Tibial nerve (tissue), 4 donors: Measurements from ENCODE around the gene IGF2BP3. TPM values are rescaled to one million over a fixed set of nuclear protein-coding genes. Genes with fewer than 3 reads are reported as not detected.
A peak's percentile ranks its signal among the peaks of the same experiment; 100 is the strongest.
"Not testable (repeated sequence)": the region's sequence is repeated elsewhere in the genome, so short reads cannot be mapped to it uniquely, and the experiment has no call there.

ENCODE experiments used
- DNase-seq, 2 donors: peaks; one replicate each; pipeline ENCODE4 v3.0.0-alpha.2; 2019; ENCODE audit warnings: low spot score in 2 of 2
- H3K27ac ChIP-seq, 4 donors: fragments of 200-600 bp; sonication (generic) in 3 of 4; one replicate each; pipeline ENCODE4 v1.5.1; 2017 to 2019; ENCODE audit warnings: mild to moderate bottlenecking in 1 of 4
- H3K27me3 ChIP-seq, 2 donors: fragments of 200-600 bp; sonication (generic) in 1 of 2; one replicate each; pipeline versions ENCODE4 v1.5.1 to v1.6.0; 2017 to 2019
- H3K36me3 ChIP-seq, 3 donors: fragments of 200-600 bp; sonication (generic); one replicate each; pipeline ENCODE4 v1.5.1; 2018 to 2019
- H3K4me1 ChIP-seq, 4 donors: fragments of 200-600 bp; sonication (generic) in 3 of 4; one replicate each; pipeline ENCODE4 v1.5.1; 2017 to 2019
- H3K4me3 ChIP-seq, 4 donors: fragments of 200-600 bp; sonication (generic) in 3 of 4; one replicate each; pipeline ENCODE4 v1.5.1; 2017 to 2019; ENCODE audit warnings: mild to moderate bottlenecking in 1 of 4, moderate library complexity in 1 of 4
- H3K9me3 ChIP-seq, 4 donors: fragments of 200-600 bp; sonication (generic) in 3 of 4; one replicate each; pipeline ENCODE4 v1.5.1; 2017 to 2019
- CTCF ChIP-seq, 5 experiments: fragments of 200-600 bp in 3 of 5; fragments of 450-650 bp in 2 of 5; sonication (generic) in 3 of 5; IDR thresholded peaks; one replicate each; pipeline ENCODE4 v1.5.1; 2016 to 2019; ENCODE audit warnings: antibody characterized with exemption in 5 of 5, mild to moderate bottlenecking in 3 of 5, moderate library complexity in 2 of 5
- EP300 ChIP-seq, 2 donors: sonication (generic); formaldehyde crosslinking; IDR thresholded peaks; one replicate each; pipeline ENCODE4 v1.6.1; 2017; ENCODE audit warnings: antibody characterized with exemption in 2 of 2, mild to moderate bottlenecking in 1 of 2
- POLR2A ChIP-seq, 2 donors: fragments of 450-650 bp; IDR thresholded peaks; one replicate each; pipeline ENCODE4 v1.6.1; 2017; ENCODE audit warnings: antibody characterized with exemption in 2 of 2, mild to moderate bottlenecking in 2 of 2, moderate library complexity in 2 of 2
- WGBS, 2 donors: methylation state at CpG; one replicate each; pipeline ENCODE4 v1.1.5; 2018; 5-methylcytosine and 5-hydroxymethylcytosine counted together
- total RNA-seq, 4 donors: library from RNA; depleted of rRNA; stranded (reverse); fragments of >200 nt; gene quantifications; one replicate each; pipeline ENCODE4 v1.1.0, GENCODE V29; 2016

Gene IGF2BP3
- total RNA-seq, 4 donors from 2014 or later: 0.21 to 0.90 (median 0.59) TPM; not detected in 1

GRCh38 chr7:23490357-23491135 lies 20.3 kb upstream of the IGF2BP3 start:
- Histone ChIP-seq H3K4me1 (no peaks in the 10 kb centered on the region), H3K9me3 (no peaks in the 10 kb centered on the region), H3K27ac (peak overlapping the region in 3 of 4 donors; percentile 31 to 67 (median 53)), H3K4me3 (peak overlapping the region; percentile 37 to 57 (median 45)), H3K27me3 (no peaks in the 10 kb centered on the region), H3K36me3 (peaks cover 0 to 20% (median 0%) of the 10 kb centered on the region in 3 donors)
- no peak for DNase-seq
- TF ChIP-seq CTCF (IDR thresholded peaks at IDR 0.05) (no peak), POLR2A (IDR thresholded peaks at IDR 0.05) (no peak), EP300 (IDR thresholded peaks at IDR 0.05) (no peak)
- WGBS, 2 donors: 51 to 63% methylated on average over 50 to 52 of the region's 56 CpGs

DNA sequence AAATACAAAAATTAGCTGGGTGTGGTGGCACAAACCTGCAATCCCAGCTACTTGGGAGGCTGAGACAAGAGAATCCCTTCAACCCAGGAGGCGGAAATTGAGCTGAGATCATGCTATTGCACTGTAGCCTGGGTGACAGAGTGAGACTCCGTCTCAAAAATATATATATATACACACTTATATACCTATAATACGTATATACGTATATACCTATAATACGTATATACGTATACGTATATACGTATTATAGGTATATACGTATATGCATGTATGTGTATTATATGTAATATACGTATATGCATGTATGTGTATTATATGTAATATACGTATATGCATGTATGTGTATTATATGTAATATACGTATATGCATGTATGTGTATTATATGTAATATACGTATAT lies 18.4 kb upstream of the IGF2BP3 start:
- not testable (repeated sequence) for DNase-seq, H3K9me3 ChIP-seq, H3K4me3 ChIP-seq, H3K27me3 ChIP-seq, H3K27ac ChIP-seq, H3K4me1 ChIP-seq
- 95% methylated on average over 13 of the region's 13 CpGs for WGBS, 2 donors
- H3K36me3 ChIP-seq: peaks cover 0 to 20% (median 0%) of the 10 kb centered on the region in 3 donors

GRCh38 chr7:23487670-23488069 lies 17.4 kb upstream of the IGF2BP3 start:
- Histone ChIP-seq H3K27me3 (no peaks in the 10 kb centered on the region), H3K4me1 (no peaks in the 10 kb centered on the region), H3K9me3 (no peaks in the 10 kb centered on the region), H3K36me3 (peaks cover 0 to 15% (median 0%) of the 10 kb centered on the region in 3 donors), H3K4me3 (no peak overlapping the region), H3K27ac (no peak overlapping the region)
- 43 to 53% methylated on average over 4 of the region's 4 CpGs for WGBS, 2 donors
- TF ChIP-seq CTCF (IDR thresholded peaks at IDR 0.05) (no peak), POLR2A (IDR thresholded peaks at IDR 0.05) (no peak), EP300 (IDR thresholded peaks at IDR 0.05) (no peak)
- DNase-seq: no peak

GRCh38 chr7:23486002-23486773 lies 15.9 kb upstream of the IGF2BP3 start:
- no peaks in the 10 kb centered on the region for H3K4me1 ChIP-seq
- no peak overlapping the region for H3K27ac ChIP-seq
- DNase-seq: no peak
- 80 to 82% methylated on average over 13 of the region's 13 CpGs for WGBS, 2 donors
- H3K9me3 ChIP-seq: no peaks in the 10 kb centered on the region
- peaks cover 0 to 4% of the 10 kb centered on the region in 2 donors for H3K27me3 ChIP-seq
- no peak overlapping the region for H3K4me3 ChIP-seq
- H3K36me3 ChIP-seq: peaks cover 0 to 8% (median 0%) of the 10 kb centered on the region in 3 donors
- no peak for TF ChIP-seq CTCF (IDR thresholded peaks at IDR 0.05)
- no peak for TF ChIP-seq POLR2A (IDR thresholded peaks at IDR 0.05)
- no peak for TF ChIP-seq EP300 (IDR thresholded peaks at IDR 0.05)

GRCh38 chr7:23482686-23483085 lies 12.4 kb upstream of the IGF2BP3 start:
- DNase-seq: no peak
- Histone ChIP-seq H3K4me3 (no peak overlapping the region), H3K9me3 (no peaks in the 10 kb centered on the region), H3K27me3 (peaks cover 0 to 35% of the 10 kb centered on the region in 2 donors), H3K27ac (no peak overlapping the region), H3K36me3 (no peaks in the 10 kb centered on the region), H3K4me1 (no peaks in the 10 kb centered on the region)
- WGBS, 2 donors: 93 to 96% methylated on average over 4 of the region's 4 CpGs
- no peak for TF ChIP-seq CTCF (IDR thresholded peaks at IDR 0.05)
- TF ChIP-seq POLR2A (IDR thresholded peaks at IDR 0.05): no peak
- TF ChIP-seq EP300 (IDR thresholded peaks at IDR 0.05): no peak
